ENCODE data around the gene ACACB.
A peak's percentile ranks its signal among the peaks of the same experiment; 100 is the strongest.

ACACB gene

GRCh38 chr12:109261087-109261486, 144.7 kb downstream of the ACACB start:
- no peak for DNase-seq

- no peak for DNase-seq
Measured at GRCh38 chr12:109261939-109262338, 145.6 kb downstream of the ACACB start.

- DNase-seq = no peak
Measured at GRCh38 chr12:109263439-109263838, 147.1 kb downstream of the ACACB start.

- no peak for DNase-seq
Measured at GRCh38 chr12:109264095-109264942, 147.9 kb downstream of the ACACB start.

- no peak for DNase-seq
Measured at GRCh38 chr12:109264943-109265650, 148.7 kb downstream of the ACACB start.

- no peak for DNase-seq
Measured at GRCh38 chr12:109266106-109266879, 149.9 kb downstream of the ACACB start.

- DNase-seq = no peak
Measured at GRCh38 chr12:109267361-109267760, 151.0 kb downstream of the ACACB start.

- DNase-seq = no peak
Measured at GRCh38 chr12:109268896-109269295, 152.5 kb downstream of the ACACB start.

- no peak for DNase-seq
Measured at GRCh38 chr12:109269428-109269827, 153.0 kb downstream of the ACACB start.

- DNase-seq = no peak
Measured at GRCh38 chr12:109270494-109270893, 154.1 kb downstream of the ACACB start.

- no peak for DNase-seq
Measured at GRCh38 chr12:109271418-109271817, 155.0 kb downstream of the ACACB start.

- DNase-seq = no peak
Measured at GRCh38 chr12:109273354-109273753, 157.0 kb downstream of the ACACB start.

- DNase-seq = no peak
Measured at GRCh38 chr12:109274381-109274780, 158.0 kb downstream of the ACACB start.

- DNase-seq = no peak
Measured at GRCh38 chr12:109275173-109275572, 158.8 kb downstream of the ACACB start.

- no peak for DNase-seq
Measured at GRCh38 chr12:109276160-109276559, 159.8 kb downstream of the ACACB start.

- no peak for DNase-seq
Measured at GRCh38 chr12:109277255-109277898, 161.0 kb downstream of the ACACB start.

- DNase-seq = peak; percentile 45
Measured at GRCh38 chr12:109277899-109278762, 161.7 kb downstream of the ACACB start.

GRCh38 chr12:109278912-109279311, 162.5 kb downstream of the ACACB start:
- no peak for DNase-seq

- DNase-seq = no peak
Measured at GRCh38 chr12:109279525-109279924, 163.1 kb downstream of the ACACB start.

GRCh38 chr12:109281452-109281851, 165.1 kb downstream of the ACACB start:
- DNase-seq = no peak

- no peak for DNase-seq
Measured at GRCh38 chr12:109284392-109284791, 168.0 kb downstream of the ACACB start.

- DNase-seq = no peak
Measured at GRCh38 chr12:109286252-109286651, 169.9 kb downstream of the ACACB start.

Data from DMS 273 treated with DMSO at 0.1 percent for 48 hours (cell line).